Upper lobe of right lung (tissue), 1 donor: ENCODE measurements around the gene PIP4K2A. TPM values are rescaled to one million over a fixed set of nuclear protein-coding genes. Genes with fewer than 3 reads are reported as not detected.

Experiments used
- ATAC-seq: fragments of 200-7000 bp; cut with Tn5 transposase; one replicate; pipeline ENCODE4 v1.9.1; 2020; ENCODE audit warnings: mild to moderate bottlenecking, moderate library complexity
- DNase-seq: peaks from one replicate; pipeline ENCODE4 v3.0.0-alpha.2; 2020
- H3K27ac ChIP-seq: fragments of 200-600 bp; one replicate; pipeline ENCODE4 v1.8.0; 2022
- H3K27me3 ChIP-seq: fragments of 200-600 bp; one replicate; pipeline ENCODE4 v1.8.0; 2022; ENCODE audit warnings: mild to moderate bottlenecking
- H3K36me3 ChIP-seq: fragments of 200-600 bp; one replicate; pipeline ENCODE4 v1.8.0; 2022
- H3K4me1 ChIP-seq: fragments of 200-600 bp; one replicate; pipeline ENCODE4 v1.8.0; 2022
- H3K4me3 ChIP-seq: fragments of 200-600 bp; one replicate; pipeline ENCODE4 v1.8.0; 2022; ENCODE audit warnings: mild to moderate bottlenecking
- H3K9me3 ChIP-seq: fragments of 200-600 bp; one replicate; pipeline ENCODE4 v1.8.0; 2022
- intact Hi-C: fragments of 100-400 bp; cut with DNase I; formaldehyde crosslinking; loops from one replicate; pipeline ENCODE4 v1.11.0; 2022
- total RNA-seq: library from RNA; stranded (reverse); fragmentation: NEBNext Ultra II Directional; extraction: Animal tissue kit (Norgen Biotek cat#: 25700); gene quantifications from one replicate; pipeline ENCODE4 v1.2.1, GENCODE V29; 2021
- TF ChIP-seq, protein P1 (sequence below): fragments of 200-600 bp; IDR thresholded peaks from one replicate; pipeline ENCODE4 v1.8.0; 2022; ENCODE audit warnings: antibody characterized with exemption
- donor health status: DM: no; HTN: yes; CAD: no; lungs with severe emphysema.

PIP4K2A gene
- total RNA-seq, 1 donor from 2014 or later: 61.2 TPM

DNA sequence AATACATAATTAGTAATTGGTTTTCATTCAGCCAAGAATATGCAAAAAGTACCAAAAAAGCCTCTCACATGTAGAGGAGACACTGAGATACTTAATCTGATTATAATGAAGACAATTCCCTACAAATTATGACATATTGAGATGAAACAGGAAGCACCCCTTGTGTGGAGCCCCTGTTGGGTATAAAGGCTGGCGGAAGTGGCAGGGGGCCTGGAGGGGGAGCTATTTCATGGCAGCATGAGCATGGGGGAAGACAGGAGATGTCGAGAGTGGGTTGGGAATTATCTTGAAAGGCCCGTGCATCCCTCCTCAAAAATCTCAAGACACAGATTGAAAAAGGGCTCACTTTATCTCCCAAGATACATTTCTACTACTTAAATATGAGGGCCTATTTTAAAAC lies 96.9 kb downstream of the PIP4K2A start:
- intact Hi-C loops: loop anchor here (10.0 kb wide), 1 partner anchor 97 kb away; the partner anchor contains the start of gene PIP4K2A
- peak overlapping the region; percentile 7 for H3K27ac ChIP-seq
- ATAC-seq: no peak
- H3K27me3 ChIP-seq: no peaks in the 10 kb centered on the region
- no peaks in the 10 kb centered on the region for H3K9me3 ChIP-seq
- no peaks in the 10 kb centered on the region for H3K36me3 ChIP-seq
- H3K4me3 ChIP-seq: no peak overlapping the region
- H3K4me1 ChIP-seq: peaks cover 76% of the 10 kb centered on the region
- TF ChIP-seq, protein P1, sequence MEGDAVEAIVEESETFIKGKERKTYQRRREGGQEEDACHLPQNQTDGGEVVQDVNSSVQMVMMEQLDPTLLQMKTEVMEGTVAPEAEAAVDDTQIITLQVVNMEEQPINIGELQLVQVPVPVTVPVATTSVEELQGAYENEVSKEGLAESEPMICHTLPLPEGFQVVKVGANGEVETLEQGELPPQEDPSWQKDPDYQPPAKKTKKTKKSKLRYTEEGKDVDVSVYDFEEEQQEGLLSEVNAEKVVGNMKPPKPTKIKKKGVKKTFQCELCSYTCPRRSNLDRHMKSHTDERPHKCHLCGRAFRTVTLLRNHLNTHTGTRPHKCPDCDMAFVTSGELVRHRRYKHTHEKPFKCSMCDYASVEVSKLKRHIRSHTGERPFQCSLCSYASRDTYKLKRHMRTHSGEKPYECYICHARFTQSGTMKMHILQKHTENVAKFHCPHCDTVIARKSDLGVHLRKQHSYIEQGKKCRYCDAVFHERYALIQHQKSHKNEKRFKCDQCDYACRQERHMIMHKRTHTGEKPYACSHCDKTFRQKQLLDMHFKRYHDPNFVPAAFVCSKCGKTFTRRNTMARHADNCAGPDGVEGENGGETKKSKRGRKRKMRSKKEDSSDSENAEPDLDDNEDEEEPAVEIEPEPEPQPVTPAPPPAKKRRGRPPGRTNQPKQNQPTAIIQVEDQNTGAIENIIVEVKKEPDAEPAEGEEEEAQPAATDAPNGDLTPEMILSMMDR: no peak
- DNase-seq: no peak

DNA sequence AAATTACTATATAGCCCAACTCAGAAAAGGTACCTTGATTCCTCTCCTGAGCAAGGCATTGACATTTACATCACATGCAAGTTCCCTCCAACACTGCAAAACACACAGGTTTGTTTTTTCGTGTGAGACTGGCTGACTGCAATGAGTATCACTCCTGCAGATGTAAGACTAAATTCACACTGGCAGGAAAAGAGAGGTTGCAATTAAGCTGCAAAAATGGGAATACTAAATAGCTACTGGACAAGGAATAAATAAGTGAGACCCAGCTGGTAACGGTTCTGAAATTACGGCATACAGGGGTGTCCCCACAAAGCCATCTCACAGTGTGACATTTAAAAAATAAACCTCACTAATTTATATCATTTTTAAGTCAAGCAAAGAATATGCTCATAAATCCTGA lies 97.3 kb downstream of the PIP4K2A start:
- DNase-seq (no peak), ATAC-seq (no peak)
- Histone ChIP-seq H3K36me3 (no peaks in the 10 kb centered on the region), H3K4me3 (no peak overlapping the region), H3K9me3 (no peaks in the 10 kb centered on the region), H3K4me1 (peaks cover 73% of the 10 kb centered on the region), H3K27ac (peak overlapping the region; percentile 7), H3K27me3 (no peaks in the 10 kb centered on the region)
- TF ChIP-seq, protein P1: no peak
- intact Hi-C loops: loop anchor here (10.0 kb wide), 1 partner anchor 98 kb away; the partner anchor contains the start of gene PIP4K2A

DNA sequence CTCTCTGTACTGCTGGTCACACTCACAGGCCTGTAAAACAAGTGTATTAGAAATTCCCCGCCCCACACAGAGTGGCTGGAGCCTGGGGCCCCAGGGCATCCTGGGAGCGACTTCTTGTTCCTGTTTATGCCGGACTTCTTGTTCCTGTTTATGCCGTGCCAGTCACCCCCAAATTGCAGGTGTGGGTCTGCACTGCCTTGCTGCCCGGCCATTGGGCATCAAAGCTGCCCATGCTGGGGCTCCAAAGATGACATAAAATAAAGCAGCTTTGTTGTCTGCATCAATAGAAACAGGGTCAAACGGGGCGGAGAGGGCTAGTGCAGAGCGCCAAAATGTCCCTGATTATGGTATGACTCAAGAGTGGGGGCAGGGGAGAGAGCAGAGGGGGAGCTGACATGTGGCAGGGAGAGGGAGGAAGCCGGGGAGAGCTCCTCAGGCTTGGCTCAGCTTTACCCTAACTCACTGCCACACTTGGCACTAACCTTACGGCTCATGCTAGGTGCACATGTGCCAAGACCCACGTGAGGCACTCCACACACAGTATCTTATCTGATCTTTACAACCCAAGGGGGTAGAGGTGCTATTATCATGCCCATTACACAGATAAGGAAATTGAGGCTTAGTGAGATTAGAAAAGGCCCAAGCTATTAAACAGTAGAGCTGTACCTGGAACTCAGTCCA lies 98.4 kb downstream of the PIP4K2A start:
- TF ChIP-seq, protein P1: no peak
- H3K27me3 ChIP-seq: no peaks in the 10 kb centered on the region
- peak; percentile 79 for DNase-seq
- peak overlapping the region; percentile 34 for H3K27ac ChIP-seq
- H3K36me3 ChIP-seq: no peaks in the 10 kb centered on the region
- H3K4me3 ChIP-seq: peak overlapping the region; percentile 34
- ATAC-seq: peak; percentile 92
- H3K9me3 ChIP-seq: no peaks in the 10 kb centered on the region
- intact Hi-C loops: loop anchor here (10.0 kb wide), 1 partner anchor 99 kb away; the partner anchor contains the start of gene PIP4K2A
- peaks cover 62% of the 10 kb centered on the region for H3K4me1 ChIP-seq

DNA sequence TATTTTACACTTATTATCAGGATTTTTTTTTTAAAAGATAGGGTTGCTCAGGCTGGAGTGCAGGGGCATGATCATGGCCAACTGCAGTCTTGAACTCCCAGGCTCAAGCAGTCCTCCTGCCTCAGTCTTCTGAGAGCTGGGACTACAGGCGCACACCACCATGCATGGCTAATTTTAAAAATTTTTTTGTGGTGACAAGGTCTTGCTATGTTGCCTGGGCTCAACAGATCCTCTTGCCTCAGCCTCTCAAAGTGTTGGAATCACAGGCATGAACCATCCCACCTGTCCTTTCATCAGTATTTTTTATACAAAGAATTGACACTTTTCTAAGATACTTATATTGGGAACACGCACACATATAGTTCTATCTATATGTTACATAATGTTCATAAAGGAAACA lies 99.3 kb downstream of the PIP4K2A start:
- H3K4me1 ChIP-seq: peaks cover 53% of the 10 kb centered on the region

DNA sequence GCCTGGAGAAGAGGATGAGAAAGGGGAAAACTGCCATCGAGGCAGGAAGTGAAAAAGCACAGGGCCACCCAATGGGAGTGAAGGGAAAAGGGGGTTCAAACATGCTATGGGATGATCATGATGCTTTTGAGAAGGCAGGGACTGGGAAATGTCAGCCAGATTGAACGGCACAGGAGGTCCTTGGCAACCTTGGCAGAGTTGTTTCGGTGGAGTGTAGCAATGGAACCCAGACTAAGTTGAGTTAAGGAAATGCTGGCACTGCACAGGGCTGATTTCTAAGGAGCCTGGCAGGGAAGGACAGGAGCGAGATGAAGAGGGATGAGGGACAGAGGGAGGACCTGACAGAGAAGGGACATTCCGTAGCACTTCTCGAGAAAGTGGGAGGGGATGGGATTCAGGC lies 101.4 kb downstream of the PIP4K2A start:
- intact Hi-C loops: loop anchor here (10.0 kb wide), 1 partner anchor 102 kb away; the partner anchor contains the start of gene PIP4K2A
- no peaks in the 10 kb centered on the region for H3K9me3 ChIP-seq
- no peak overlapping the region for H3K4me3 ChIP-seq
- ATAC-seq: no peak
- H3K27ac ChIP-seq: no peak overlapping the region
- peaks cover 33% of the 10 kb centered on the region for H3K4me1 ChIP-seq
- no peak for DNase-seq
- H3K27me3 ChIP-seq: no peaks in the 10 kb centered on the region
- TF ChIP-seq, protein P1: no peak
- peaks cover 12% of the 10 kb centered on the region for H3K36me3 ChIP-seq

More for the DNA sequence above, 99.3 kb downstream of the PIP4K2A start:
- H3K9me3 ChIP-seq: no peaks in the 10 kb centered on the region
- H3K36me3 ChIP-seq: no peaks in the 10 kb centered on the region
- H3K4me3 ChIP-seq: no peak overlapping the region
- no peak overlapping the region for H3K27ac ChIP-seq
- H3K27me3 ChIP-seq: no peaks in the 10 kb centered on the region
- no peak for ATAC-seq
- DNase-seq: no peak
- TF ChIP-seq, protein P1: no peak
- intact Hi-C loops: loop anchor here (10.0 kb wide), 1 partner anchor 100 kb away; the partner anchor contains the start of gene PIP4K2A
